Iris pigment epithelial cell (primary cell): Measurements from ENCODE around the gene WDR47.
"Not testable (repeated sequence)": the region's sequence is repeated elsewhere in the genome, so short reads cannot be mapped to it uniquely, and the experiment has no call there.

Experiments used
- DNase-seq: peaks from one replicate; pipeline ENCODE4 v3.0.0-alpha.2; 2011; ENCODE audit warnings: low read depth

WDR47 gene

GRCh38 chr1:108962681-108963051 lies 79.2 kb downstream of the WDR47 start:
- no peak for DNase-seq

GRCh38 chr1:108961752-108962486 lies 80.0 kb downstream of the WDR47 start:
- DNase-seq = no peak

DNA sequence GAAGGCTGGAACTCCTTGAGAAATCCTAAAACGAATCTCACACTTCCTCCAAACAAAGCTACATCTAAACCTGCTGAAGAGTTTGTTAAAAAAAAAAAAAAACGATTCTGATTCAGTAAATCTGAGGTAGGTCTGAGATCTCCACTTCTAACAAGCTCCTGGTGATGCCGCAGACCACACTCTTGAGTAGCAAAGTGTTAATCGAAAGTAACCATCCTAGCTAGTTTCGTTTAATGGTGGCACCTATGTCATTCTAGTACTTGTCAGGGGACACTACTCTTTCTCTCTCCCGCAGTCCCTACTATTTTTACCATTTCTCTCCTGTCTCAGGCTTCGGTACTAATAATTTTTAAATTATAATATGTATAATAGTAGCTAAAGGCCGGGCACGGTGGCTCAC lies 80.7 kb downstream of the WDR47 start:
- DNase-seq = no peak

DNA sequence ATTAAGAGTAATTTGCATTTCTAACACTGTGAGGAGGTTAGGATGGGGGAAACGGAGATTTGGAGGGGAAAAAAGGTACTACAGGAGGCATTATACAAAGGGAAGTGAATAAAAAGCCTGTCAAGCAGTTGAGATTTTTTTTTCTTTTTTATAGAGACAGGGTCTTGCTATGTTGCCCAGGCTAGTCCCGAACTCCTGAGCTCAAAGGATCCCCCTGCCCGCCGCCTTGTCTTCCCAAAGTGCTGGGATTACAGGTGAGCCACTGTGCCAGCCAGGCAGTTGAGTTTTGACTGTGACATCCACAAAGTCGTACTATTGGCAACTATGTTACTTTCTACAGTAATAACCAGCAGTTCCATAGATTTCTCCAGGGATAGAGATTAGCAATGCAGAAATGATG lies 81.2 kb downstream of the WDR47 start:
- DNase-seq = no peak

- DNase-seq = no peak
These were observed 84.0 kb downstream of the WDR47 start for GRCh38 chr1:108957888-108958287.

GRCh38 chr1:108955881-108956280 lies 86.0 kb downstream of the WDR47 start:
- DNase-seq = no peak

GRCh38 chr1:108955111-108955510 lies 86.8 kb downstream of the WDR47 start:
- no peak for DNase-seq

- no peak for DNase-seq
These were observed 88.5 kb downstream of the WDR47 start for GRCh38 chr1:108953452-108953851.

GRCh38 chr1:108951242-108951641 lies 90.7 kb downstream of the WDR47 start:
- no peak for DNase-seq

- no peak for DNase-seq
These were observed 92.9 kb downstream of the WDR47 start for GRCh38 chr1:108949044-108949443.

GRCh38 chr1:108947871-108948525 lies 93.9 kb downstream of the WDR47 start:
- peak; percentile 8 for DNase-seq

DNA sequence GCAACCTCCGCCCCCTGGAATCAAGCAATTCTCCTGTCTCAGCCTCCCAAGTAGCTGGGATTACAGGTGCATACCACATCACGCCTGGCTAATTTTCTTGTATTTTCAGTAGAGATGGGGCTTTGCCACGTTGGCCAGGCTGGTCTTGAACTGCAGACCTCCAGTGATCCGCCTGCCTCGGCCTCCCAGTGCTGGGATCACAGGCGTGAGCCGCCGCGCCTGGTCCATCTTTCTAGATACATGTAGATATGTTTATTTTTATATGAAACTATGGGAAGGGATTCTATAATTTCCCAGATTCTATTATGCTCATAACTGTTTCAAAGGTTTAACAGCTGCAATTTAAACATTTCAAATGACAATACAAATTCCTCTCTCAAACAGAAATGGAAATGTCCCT lies 105.7 kb downstream of the WDR47 start:
- DNase-seq = no peak

DNA sequence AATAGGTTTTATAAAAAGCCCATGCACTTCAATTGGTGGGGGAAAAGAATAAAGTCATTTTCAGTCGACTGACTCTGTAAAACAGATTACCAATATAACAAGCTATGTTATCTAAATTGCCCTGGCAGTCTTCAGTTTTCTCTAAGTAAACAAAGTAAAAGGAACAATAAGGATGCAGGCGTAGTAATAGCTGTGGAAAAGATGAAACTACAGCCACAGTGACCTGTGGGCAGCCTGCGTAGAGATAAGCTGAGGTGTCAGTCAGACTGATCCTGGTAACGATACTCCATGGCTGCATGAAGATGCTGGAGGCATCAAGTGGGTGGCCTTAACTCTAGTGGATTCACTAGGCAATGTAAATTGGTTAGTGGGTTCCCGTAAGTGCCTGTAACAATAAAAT lies 108.0 kb downstream of the WDR47 start:
- no peak for DNase-seq

DNA sequence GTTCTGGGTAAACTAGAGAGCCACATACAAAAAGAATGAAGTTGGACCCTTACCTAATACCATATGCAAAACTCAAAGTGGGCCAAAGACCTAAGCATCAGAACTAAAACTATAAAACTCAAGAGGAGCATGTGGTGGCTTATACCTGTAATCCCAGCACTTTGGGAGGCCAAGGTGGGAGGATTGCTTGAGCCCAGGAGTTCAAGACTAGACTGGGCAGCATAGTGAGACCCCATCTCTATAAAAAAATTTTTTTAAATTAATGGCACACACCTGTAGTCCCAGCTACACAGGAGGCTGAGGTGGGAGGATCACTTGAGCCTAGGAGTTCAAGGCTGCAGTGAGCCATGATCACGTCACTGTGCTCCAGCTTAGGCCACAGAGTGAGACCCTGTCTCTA lies 114.3 kb downstream of the WDR47 start:
- DNase-seq = not testable (repeated sequence)

GRCh38 chr1:108925920-108926319 lies 116.0 kb downstream of the WDR47 start:
- no peak for DNase-seq
